Activated CD4-positive, CD25-positive, alpha-beta regulatory T cell treated with anti-CD3 and anti-CD28 coated beads, Interleukin-2, amount 50 U/mL, for 16 hours (primary cell): ENCODE measurements around the gene GPR135.

Experiments used
- DNase-seq: peaks from one replicate; pipeline ENCODE4 v3.0.0-alpha.2; 2020; ENCODE audit warnings: low read depth, low spot score

Gene GPR135

DNA sequence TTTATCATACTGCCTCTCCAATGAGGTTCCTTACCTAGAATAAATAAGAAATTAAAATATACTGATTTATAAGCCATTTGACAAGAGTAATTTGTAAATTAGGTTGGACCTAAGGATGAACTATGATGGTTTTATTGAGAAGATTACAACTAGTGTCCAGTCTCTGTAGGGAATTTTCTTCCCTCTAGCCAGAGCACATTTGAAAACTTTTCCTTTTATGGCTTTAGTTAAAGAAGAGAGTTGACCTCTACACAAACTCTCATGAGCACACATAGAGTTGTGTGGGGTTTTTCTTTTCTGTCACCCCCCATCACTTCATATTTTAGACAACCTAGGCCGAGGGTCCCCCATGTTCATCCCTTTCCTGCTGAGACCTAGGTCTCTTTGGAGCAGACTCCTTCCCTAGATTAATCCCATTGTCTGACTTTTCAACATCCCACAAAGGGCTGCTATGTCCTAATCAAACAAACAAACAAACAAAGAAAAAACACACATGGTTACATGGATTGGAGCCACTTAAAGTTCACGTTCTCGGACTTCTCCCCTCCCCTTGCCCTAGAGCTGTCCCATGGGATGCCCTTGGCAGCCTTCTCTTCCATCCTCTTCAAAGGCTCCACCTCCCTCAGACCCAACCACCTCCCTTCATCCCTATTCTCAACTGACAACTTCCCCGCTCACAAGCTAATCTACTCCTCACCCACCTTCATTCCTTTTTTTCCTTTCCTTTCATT lies 40.7 kb downstream of the GPR135 start:
- DNase-seq: no peak

DNA sequence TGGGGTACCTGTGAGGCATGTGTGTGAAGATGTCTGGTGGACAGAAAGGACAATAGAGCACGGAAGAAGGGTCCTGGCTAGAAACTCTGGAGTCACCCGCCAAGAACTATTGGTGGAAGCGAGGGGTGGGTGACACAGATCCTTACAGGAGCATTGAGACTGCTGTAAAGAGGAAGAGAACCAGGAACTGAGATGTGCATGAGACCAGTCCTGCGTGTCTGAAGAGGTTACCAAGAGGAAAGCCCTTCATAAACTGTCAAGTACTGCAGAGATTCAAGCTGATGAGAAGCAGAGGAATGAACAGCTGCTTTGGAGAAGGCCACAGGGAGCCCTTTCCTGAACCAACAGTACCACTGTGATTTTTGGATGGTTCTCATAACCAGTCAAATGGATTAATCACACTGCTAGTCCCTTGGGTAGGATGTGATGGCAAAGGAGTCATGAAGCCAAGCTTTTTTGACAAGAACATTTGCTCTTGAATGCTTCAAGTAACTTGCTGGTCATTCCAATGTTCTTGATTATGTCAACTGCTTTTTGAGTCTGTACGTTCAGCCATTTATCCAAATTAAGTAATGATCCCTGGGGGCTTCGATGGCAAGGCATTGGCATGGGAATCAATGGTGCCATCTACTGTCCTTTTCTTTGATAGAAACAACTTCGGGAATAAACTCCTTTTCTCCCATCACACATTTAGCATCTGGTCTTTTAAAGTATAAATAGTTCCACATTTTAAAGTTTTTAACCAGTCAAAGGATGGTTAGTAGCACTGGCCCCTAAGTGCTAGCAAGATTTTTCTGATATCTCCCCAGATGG lies 42.9 kb downstream of the GPR135 start:
- no peak for DNase-seq

DNA sequence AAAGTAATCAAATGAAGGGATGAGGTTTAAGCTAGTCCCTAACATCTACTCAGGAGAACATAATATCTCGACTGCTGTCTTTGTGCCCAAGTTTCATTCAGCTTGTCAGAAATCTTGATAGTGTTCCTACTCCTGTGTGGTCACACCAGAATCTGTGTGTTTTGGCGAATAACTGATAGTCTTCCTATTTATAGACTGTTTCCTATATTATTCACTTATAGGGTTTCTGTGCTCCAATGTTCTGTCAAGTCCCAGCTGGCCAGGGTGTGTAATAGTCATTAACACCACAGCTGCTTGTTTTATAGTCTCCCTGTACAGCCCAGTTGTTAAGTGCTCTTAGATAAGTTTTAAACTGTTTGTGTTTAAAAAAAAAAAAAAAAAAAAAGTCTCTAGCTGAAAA lies 45.9 kb downstream of the GPR135 start:
- DNase-seq: no peak

DNA sequence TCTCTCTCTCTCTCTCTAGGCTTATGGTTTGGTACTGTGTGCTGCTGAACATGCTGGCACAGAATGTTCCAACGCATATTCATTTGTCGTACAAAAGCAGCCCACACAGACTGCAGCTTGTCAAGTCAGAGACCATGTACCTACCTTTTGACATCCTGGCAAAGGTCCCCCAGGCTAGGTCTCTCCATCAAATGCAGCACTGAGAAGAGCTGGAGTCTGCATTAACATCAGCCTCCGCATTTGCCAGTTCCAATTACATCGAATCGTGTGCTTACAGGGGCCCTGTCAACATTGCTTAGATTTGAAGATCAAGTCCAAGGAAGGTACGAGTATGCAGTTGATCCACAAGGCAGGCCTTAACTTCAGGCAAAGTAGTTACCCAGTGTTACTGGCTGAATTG lies 47.9 kb downstream of the GPR135 start:
- DNase-seq: no peak

DNA sequence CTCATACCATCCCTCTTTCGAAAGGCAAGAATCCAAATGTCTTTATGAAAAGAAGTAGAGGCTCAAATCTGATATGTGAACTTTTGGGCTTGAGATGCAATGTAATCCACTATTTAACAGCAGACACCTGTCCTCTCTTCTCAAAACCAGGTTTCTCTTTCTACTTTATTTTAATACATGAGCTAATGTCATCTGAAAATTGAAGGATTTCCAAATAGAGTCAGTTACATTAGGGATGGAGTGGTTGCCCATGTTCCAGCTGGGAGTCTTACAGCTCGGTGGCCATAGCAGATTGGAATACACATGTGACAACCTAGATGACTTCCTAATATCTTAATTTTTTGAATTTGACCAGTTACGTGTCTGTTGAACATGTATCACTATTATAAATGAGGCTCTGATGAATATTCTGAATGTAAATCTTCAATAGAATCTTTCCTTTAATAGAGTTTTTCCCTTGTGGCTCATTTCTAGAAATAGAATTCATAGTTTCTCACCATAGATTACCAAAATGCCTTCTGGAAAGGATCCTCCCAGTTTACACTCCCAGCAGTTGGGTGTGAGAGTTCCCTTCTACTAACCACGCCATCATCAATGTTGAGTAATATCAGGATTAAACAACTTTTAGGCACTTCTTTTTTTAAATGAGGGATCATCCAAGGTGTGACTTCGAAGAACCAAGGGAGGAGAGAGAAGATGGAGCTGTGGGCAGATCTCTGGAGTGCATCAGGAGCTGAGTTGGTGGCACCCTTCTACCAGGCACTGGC lies 49.2 kb downstream of the GPR135 start:
- DNase-seq: no peak
